Neural progenitor cell (in vitro differentiated cells): Measurements from ENCODE around the gene TRANK1.

Experiments used
- EZH2 ChIP-seq: fragments of 200-600 bp; sonication (generic); IDR thresholded peaks from 2 replicates; pipeline ENCODE4 v1.6.1; 2017; ENCODE audit warnings: antibody characterized with exemption, mild to moderate bottlenecking, moderate library complexity
- EZH2phosphoT487 ChIP-seq: fragments of 200-600 bp; sonication (generic); IDR thresholded peaks from 2 replicates; pipeline ENCODE4 v1.6.1; 2017; ENCODE audit warnings: antibody characterized with exemption
- TF ChIP-seq, protein P1 (sequence below): fragments of 200-600 bp; sonication (generic); IDR thresholded peaks from 2 replicates; pipeline ENCODE4 v1.5.1; 2017; ENCODE audit warnings: antibody characterized with exemption, mild to moderate bottlenecking

DNA sequence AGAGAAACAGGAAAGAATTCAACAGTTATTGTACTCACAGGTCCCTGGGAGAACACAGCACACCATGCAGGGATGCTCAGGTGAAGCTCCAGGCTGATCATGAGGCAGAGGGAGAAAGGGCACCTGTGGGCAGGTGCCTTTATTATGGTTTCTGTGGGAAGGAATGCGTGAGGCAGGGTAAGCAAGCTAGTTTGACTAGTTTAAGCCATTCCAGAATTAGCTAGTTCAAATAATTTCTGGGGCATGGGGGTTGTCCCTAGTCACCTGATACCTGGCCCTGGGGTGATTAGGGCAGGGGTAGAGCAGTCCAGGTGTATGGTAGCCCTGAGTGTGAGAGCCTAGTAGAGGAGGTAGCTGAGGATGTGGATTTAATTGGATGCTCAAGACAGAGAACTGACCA, 132.6 kb downstream of the TRANK1 start:
- TF ChIP-seq, protein P1, sequence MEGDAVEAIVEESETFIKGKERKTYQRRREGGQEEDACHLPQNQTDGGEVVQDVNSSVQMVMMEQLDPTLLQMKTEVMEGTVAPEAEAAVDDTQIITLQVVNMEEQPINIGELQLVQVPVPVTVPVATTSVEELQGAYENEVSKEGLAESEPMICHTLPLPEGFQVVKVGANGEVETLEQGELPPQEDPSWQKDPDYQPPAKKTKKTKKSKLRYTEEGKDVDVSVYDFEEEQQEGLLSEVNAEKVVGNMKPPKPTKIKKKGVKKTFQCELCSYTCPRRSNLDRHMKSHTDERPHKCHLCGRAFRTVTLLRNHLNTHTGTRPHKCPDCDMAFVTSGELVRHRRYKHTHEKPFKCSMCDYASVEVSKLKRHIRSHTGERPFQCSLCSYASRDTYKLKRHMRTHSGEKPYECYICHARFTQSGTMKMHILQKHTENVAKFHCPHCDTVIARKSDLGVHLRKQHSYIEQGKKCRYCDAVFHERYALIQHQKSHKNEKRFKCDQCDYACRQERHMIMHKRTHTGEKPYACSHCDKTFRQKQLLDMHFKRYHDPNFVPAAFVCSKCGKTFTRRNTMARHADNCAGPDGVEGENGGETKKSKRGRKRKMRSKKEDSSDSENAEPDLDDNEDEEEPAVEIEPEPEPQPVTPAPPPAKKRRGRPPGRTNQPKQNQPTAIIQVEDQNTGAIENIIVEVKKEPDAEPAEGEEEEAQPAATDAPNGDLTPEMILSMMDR, result no peak
- no peak for TF ChIP-seq EZH2
- no peak for TF ChIP-seq EZH2phosphoT487
